Esophagus muscularis mucosa (tissue), 3 donors: ENCODE data around the gene THNSL1.

Experiments
- POLR2AphosphoS5 ChIP-seq, 2 donors: sonication (generic); formaldehyde crosslinking; IDR thresholded peaks; one replicate each; pipeline ENCODE4 v1.6.1; 2017; ENCODE audit warnings: antibody characterized with exemption in 2 of 2
- TF ChIP-seq, protein P1 (sequence below), 3 experiments: fragments of 200-600 bp in 2 of 3; fragments of 450-650 bp in 1 of 3; sonication (generic) in 2 of 3; IDR thresholded peaks; one replicate each; pipeline ENCODE4 v1.5.1; 2017 to 2019; ENCODE audit warnings: antibody characterized with exemption in 3 of 3, mild to moderate bottlenecking in 2 of 3, moderate library complexity in 1 of 3

DNA sequence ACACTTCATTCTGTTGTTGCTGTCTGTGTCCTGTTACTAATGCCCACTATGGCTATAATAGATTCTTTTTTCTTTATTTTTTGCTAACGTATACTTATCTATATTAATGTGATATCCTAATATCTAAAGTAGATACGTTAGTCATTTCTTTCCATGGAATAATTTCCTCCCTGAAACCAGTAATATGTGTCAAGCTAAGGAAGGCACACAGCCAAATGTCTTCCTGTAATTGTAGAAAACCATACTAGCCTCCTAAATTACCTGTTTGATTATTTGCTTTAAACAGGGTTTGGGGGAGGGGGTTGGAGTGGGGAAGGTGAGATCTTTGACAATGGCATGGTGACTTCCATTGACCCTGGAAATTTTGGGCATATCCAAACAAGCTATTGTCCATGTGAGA is 56.4 kb downstream of the THNSL1 start:
- TF ChIP-seq, protein P1, sequence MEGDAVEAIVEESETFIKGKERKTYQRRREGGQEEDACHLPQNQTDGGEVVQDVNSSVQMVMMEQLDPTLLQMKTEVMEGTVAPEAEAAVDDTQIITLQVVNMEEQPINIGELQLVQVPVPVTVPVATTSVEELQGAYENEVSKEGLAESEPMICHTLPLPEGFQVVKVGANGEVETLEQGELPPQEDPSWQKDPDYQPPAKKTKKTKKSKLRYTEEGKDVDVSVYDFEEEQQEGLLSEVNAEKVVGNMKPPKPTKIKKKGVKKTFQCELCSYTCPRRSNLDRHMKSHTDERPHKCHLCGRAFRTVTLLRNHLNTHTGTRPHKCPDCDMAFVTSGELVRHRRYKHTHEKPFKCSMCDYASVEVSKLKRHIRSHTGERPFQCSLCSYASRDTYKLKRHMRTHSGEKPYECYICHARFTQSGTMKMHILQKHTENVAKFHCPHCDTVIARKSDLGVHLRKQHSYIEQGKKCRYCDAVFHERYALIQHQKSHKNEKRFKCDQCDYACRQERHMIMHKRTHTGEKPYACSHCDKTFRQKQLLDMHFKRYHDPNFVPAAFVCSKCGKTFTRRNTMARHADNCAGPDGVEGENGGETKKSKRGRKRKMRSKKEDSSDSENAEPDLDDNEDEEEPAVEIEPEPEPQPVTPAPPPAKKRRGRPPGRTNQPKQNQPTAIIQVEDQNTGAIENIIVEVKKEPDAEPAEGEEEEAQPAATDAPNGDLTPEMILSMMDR (IDR thresholded peaks at IDR 0.05) = no peak
- no peak for TF ChIP-seq POLR2AphosphoS5 (IDR thresholded peaks at IDR 0.05)
